H4 (cell line): Measurements from ENCODE around the gene KRTAP2-2. TPM values are rescaled to one million over a fixed set of nuclear protein-coding genes. Genes with fewer than 3 reads are reported as not detected.
"Not testable (repeated sequence)": the region's sequence is repeated elsewhere in the genome, so short reads cannot be mapped to it uniquely, and the experiment has no call there.

ENCODE experiments used
- DNase-seq: peaks from one replicate; pipeline ENCODE4 v3.0.0-alpha.2; 2015; ENCODE audit warnings: low spot score
- total RNA-seq: library from RNA; depleted of rRNA; stranded (reverse); fragments of >200 nt; shearing (Covaris generic); gene quantifications from 2 replicates; pipeline ENCODE4 v1.2.3, GENCODE V29; 2014

The KRTAP2-2 gene
- total RNA-seq, 1 experiment from 2014 or later, result not detected

DNA sequence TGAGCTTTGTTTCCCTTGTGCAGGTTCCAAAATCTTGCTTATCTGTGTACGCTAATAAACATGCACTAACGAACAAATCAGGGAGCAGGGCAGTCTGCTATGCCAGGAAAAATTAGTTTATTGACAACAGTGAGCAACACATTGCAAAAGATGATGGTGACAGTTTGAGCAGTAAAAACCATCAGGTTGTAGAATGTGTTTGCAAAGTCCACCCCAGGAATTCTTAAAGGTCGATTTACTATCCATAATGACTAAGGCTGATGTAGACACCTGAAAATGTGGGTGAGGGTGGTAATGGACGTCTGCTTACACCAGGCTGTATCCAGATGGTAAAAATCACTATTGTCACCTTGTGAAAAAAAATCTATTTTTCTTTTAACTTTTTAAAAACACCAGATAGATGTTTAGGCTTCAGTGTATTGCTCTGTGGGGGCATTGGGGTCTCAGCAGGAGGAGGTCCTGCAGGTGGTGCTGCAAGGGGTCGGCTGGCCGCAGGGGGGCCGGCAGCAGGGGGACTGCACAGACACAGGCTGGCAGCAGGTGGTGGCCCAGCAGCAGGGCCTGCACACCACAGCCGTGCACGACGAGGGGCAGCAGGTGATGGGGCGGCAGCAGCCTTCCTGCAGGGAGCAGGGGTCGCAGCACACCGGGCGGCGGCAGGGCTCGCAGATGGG is 10.1 kb upstream of the KRTAP2-2 start:
- not testable (repeated sequence) for DNase-seq

DNA sequence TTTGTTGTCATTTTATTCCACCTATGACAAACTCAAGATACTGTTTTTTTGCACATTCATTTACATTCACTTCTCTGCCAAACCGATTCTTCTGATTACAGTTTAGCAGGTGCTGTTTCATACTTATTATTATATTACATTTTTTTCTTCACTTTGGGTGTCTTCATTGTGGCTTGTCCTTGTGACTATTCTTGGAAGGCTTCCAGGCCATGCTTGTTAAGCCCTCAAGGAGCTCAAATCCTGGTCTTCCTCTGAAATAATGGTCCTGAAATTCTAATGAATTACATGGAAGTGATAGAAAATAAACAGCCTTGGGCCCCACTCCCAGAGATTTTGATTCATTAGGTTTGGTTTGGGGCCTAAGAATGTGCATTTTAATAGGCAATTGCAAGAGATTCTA is 9.3 kb upstream of the KRTAP2-2 start:
- DNase-seq, result no peak

DNA sequence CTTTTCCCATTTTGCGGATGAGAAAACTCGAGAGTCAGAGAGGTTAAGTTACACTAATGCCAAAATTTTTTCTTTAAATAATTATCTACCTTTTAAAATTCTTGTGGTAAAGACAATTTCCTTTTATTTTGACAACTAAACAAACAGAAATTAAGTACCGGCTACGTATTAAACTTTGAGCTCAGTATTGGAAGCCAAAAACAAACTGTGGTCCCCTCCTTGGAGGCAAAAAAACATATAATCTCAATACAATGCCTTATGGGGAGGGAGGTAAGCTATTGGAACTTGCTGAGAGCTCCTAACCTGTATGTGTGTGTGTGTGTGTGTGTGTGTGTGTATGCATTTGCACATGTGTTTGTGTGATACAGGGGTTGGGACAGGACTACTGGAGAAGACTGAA is 8.4 kb upstream of the KRTAP2-2 start:
- no peak for DNase-seq

DNA sequence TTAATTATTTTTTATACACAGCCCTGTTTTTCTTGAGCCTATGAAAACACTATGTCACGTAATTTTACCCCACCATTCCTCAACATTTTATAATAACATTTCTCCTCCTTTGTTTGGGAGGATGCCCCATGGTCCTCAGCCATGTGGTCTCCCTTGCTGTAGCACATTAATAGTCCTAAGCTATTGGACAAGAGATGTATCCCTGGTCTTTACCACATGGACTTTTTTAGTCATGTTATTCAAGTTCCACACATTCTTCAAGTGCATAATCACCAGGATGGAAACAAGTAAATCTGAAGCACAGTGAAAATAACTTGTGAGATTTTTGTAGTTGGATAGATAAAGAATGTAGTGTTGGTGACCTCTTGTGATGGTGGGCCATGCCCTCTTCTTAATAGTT is 6.9 kb upstream of the KRTAP2-2 start:
- peak; percentile 56 for DNase-seq

DNA sequence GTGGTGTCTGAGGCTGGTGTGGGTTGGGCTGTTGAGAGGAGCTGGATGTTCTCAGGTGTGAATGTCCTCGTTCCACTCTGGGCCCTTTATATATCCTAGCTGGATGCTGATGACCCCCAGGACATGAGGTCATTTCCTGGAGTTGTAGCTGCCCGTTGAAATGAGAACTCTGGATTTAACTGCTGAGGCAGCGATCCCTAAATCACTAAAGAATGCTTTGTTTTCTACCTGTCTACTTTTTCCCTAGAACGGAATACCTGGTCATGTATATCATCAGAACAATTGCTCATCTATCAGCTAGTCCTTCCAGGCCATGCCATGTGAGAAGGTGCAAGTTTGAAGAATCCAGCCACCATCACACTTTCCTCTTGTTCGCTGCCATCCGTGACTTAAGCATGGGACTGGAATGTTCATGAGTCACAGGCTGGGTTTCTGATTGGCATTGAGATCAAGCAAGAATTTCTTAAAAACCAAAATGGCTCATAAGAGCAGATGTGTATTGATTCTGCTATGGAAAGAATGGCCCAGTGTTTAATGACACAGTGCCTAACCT is 5.1 kb upstream of the KRTAP2-2 start, which contains the start of gene KRTAP2-3:
KRTAP2-3 (minus strand) TSS at position 63 of the 553 bp plus-strand sequence. CDS start 64 bp downstream, outside the sequence.
- peak; percentile 79 for DNase-seq

DNA sequence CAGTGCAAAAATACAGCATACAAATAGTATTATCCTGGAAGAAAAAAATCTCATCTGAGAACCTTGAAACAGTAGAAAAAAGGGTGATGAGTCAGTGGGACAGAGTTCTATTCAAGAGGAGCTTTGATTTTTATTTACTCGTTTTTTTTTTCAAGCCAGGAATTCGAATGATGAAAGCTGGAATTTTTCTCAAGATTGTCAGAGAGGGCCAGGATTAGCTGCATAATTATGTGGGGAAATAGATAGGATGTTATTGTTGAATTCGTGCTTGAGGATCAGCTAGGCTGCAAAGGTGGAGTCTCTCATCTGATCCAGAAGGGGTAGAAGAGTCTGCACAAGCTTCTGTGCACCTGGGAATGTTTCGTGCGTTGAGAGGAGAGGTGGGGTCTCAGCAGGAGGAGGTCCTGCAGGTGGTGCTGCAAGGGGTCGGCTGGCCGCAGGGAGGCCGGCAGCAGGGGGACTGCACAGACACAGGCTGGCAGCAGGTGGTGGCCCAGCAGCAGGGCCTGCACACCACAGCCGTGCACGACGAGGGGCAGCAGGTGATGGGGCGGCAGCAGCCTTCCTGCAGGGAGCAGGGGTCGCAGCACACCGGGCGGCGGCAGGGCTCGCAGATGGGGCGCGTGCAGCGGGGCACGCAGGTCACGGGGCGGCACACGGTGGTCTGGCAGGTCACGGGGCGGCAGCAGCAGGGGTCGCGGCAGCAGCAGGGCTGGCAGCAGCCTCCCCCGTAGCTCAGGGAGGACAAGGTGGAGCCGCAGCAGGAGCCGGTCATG is 4.4 kb upstream of the KRTAP2-2 start:
- DNase-seq, result peak; percentile 23

DNA sequence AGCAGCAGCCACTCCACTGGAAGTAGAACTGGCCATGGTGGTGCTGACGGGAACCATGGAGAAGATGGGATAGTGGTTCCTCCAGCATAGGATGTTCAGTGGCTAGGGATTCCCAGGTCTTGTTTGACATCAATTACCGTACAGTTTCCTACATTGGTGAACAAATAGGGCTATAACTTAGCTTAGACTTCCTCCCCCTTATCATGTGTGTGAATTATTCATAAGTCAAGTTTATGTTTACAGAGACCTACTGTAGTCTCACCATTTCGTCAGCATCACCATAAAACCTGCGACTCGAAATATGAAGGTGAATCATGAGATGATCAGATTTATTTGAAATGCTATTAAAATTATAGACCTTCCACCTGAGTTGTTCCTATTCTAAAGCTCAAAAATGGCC is 3.7 kb upstream of the KRTAP2-2 start:
- no peak for DNase-seq

DNA sequence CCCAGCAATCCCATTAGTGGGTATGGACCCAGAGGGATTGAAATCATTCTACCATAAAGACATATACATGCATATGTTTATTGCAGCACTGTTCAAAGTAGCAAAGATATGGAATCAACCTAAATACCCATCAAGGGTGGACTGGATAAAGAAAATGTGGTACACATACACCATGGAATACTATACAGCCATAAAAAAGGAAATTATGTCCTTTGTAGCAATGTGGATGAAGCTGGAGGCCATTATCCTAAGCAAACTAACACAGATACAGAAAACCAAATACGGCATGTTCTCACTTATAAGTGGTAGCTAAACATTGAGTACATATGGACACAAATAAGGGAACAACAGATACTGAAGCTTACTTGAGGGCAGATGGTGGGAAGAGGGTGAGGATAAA is 2.5 kb upstream of the KRTAP2-2 start:
- DNase-seq, result no peak

DNA sequence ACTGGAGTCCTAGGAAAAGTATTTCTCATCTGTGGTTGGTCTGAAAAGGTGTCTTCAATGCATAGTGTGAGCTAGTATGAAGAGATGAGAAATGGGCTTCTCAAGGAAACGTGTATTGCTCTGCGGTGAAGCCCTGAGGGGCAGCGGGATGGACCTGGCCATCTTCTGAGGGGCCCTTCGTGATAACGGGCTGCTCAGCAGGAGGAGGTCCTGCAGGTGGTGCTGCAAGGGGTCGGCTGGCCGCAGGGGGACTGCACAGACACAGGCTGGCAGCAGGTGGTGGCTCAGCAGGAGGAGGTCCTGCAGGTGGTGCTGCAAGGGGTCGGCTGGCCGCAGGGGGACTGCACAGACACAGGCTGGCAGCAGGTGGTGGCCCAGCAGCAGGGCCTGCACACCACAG is 474 bp downstream of the KRTAP2-2 start:
- DNase-seq, result not testable (repeated sequence)

DNA sequence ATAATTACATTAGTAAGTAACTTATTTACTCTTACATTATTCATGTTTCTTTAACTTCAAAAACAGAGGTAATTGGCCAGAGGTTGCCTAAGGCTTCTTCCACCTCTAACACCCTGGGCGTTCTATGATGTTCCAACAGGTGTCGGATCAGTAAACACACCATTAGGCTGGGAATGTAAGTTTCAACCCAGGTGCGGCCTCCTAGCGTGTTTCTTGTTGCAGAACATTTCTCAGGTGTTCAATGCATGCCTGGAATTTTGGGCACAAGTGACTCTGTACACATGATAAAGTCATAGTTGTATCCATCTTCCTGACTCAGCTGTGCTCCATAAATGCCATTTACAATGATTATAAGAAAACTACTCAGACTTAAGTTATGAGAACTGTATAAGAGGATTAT is 1.0 kb downstream of the KRTAP2-2 start:
- DNase-seq, result no peak

DNA sequence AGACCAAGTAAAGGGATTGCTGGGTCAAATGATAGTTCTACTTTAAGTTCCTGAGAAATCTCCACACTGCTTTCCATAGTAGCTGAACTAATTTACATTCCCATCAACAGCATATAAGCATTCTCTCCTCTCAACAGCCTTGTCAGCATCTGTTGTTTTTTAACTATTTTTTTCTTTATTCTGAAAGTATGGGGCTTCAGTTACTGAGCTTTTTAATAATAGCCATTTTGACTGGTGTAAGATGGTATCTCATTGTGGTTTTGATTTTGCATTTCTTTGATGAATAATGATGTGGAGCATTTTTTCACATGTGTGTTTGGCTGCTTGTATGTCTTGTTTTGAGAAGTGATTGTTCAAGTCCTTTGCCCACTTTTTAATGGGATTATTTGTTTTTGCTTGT is 2.5 kb downstream of the KRTAP2-2 start:
- DNase-seq, result no peak

DNA sequence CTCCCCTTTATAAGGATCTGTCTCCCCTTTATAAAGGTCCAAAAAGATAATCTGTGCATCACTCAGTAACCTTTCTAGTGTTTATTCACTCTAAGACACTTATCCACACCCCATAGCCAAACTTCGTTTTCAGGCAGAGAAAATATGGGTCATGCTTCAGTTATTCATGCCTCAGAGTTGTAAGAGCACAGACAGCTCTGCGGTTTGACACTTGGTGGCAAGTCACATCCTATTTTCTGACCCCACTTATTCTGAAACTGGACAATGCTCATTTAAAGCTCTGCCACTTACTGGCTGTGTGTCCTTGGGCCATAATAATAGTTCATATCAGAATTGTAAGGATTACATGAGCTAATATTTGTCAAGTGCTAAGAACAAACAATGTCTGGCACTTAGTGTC is 5.9 kb downstream of the KRTAP2-2 start:
- DNase-seq, result no peak

DNA sequence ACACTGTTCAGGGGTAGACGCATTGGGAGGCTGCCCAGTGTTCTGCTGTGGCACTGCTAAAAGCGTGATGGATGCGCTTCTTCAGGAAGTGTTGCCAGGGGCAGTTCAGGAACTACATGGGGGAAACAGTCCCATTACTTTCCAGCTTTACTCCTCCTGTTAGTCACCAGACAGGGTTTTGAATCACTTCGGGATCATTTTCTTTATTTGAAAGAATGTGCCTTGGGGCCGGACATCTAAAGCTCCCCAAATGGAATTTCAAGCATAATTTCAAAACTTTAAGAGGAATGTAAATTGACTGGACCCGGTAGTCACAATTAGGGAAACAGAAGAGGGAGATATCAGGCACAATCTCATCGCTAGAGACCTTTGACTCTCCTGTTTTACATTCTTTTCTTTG is 6.6 kb downstream of the KRTAP2-2 start:
- DNase-seq, result no peak

DNA sequence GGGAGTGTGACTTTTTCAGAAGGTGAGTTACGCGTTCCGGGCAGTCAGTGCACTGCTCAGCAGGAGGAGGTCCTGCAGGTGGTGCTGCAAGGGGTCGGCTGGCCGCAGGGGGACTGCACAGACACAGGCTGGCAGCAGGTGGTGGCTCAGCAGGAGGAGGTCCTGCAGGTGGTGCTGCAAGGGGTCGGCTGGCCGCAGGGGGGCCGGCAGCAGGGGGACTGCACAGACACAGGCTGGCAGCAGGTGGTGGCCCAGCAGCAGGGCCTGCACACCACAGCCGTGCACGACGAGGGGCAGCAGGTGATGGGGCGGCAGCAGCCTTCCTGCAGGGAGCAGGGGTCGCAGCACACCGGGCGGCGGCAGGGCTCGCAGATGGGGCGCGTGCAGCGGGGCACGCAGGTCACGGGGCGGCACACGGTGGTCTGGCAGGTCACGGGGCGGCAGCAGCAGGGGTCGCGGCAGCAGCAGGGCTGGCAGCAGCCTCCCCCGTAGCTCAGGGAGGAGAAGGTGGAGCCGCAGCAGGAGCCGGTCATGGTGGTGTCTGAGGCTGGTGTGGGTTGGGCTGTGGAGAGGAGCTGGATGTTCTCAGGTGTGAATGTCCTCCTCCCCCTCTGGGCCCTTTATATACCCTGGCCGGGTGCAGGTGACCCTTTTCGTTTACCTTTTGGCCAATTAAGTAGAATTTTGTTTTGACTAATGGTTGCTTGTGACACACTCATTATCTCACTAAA is 8.1 kb downstream of the KRTAP2-2 start, which contains the start of gene KRTAP2-1:
KRTAP2-1 (minus strand) TSS at position 582 of the 731 bp plus-strand sequence; CDS start at position 533, 49 bp downstream.
- not testable (repeated sequence) for DNase-seq

DNA sequence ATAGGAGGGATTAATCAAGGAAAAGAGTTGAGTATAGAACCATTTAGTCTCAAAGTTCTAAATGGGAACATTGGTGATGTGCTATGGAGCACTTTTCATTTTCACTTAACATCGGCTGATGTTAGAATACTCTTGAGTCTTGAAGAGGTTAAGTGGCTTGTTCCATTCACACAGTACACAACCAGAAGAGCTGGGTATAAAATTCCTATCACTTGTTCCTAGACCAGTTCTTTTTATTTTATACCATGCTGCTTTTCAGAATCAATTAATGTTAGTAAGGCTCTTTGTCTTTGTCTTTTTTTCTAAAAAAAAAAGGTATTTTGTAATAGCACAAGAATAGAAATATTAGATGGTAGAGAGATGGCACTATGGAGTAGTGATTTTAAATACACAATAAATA is 12.1 kb downstream of the KRTAP2-2 start:
- no peak for DNase-seq

DNA sequence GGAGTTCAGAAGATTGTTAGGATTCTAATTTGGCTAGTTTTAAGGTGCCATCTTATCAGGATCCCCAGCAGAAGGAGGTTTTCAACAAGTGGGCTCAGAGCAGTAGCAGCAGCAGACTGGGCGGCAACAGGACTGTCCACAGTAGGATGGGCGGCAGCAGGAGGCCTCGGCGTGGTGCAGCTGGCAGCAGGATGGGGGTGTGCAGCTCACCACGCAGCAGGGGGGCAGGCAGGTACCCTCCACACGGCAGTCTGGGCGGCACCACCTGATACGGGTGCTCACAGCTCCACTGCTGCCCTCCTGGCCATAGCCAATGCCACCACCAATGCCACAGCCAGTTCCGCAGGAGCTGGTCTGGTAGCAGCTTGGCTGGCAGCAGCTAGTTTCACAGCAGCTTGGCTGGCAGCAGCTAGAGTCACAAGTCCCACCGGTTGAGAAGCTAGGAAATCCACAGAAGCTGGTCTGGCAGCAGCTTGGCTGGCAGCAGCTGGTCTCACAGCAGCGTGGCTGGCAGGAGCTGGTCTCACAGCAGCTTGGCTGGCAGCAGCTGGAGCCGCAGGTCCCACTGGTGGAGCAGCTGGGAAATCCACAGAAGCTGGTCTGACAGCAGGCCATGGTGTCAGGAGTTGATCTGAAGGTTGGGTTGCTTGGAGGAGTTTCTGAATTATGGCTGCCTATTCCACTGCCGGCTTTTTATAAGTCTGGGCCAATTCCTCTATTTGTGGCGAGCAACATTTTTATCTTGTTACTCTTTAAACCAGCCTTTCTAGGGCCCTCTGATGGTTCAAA is 14.1 kb downstream of the KRTAP2-2 start, which contains the start of gene KRTAP1-1:
KRTAP1-1 (minus strand) TSS at position 668 of the 789 bp plus-strand sequence; CDS start at position 615, 53 bp downstream.
- DNase-seq, result not testable (repeated sequence)

DNA sequence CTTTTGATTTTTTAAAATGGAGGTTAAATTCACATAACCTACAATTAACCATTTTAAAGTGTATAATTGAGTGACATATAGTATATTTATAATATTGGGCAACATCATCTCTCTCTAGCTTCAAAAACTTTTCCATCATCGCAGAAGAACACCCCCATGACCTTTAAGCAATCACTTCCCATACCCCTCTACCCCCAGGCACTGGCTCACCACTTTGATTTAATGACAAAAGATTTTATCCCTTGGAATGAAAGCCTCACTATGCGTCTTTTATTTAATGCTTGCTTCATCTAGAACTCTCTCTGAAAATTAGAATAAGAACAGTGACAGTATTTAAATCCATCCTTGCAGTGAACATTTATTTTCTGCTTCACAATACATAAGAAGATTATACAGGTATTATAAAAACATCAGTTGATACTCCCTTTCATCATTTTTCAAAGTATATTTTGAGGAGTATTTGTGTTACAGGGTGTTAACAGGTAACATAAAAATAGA is 17.1 kb downstream of the KRTAP2-2 start:
- no peak for DNase-seq

DNA sequence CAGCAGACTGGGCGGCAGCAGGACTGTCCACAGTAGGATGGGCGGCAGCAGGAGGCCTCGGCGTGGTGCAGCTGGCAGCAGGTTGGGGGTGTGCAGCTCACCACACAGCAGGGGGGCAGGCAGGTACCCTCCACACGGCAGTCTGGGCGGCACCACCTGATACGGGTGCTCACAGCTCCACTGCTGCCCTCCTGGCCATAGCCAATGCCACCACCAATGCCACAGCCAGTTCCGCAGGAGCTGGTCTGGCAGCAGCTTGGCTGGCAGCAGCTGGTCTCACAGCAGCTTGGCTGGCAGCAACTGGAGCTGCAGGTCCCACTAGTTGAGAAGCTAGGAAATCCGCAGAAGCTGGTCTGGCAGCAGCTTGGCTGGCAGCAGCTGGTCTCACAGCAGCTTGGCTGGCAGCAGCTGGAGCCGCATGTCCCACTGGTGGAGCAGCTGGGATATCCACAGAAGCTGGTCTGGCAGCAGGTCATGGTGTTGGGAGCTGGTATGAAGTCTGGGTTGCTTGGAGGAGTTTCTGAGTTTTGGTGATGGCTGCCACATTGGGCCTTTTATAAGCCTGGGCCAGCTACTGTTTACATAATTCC is 20.6 kb downstream of the KRTAP2-2 start, which contains the start of gene KRTAP1-3:
KRTAP1-3 (minus strand) TSS at position 529 of the 590 bp plus-strand sequence; CDS start at position 476, 53 bp downstream.
- DNase-seq, result not testable (repeated sequence)

DNA sequence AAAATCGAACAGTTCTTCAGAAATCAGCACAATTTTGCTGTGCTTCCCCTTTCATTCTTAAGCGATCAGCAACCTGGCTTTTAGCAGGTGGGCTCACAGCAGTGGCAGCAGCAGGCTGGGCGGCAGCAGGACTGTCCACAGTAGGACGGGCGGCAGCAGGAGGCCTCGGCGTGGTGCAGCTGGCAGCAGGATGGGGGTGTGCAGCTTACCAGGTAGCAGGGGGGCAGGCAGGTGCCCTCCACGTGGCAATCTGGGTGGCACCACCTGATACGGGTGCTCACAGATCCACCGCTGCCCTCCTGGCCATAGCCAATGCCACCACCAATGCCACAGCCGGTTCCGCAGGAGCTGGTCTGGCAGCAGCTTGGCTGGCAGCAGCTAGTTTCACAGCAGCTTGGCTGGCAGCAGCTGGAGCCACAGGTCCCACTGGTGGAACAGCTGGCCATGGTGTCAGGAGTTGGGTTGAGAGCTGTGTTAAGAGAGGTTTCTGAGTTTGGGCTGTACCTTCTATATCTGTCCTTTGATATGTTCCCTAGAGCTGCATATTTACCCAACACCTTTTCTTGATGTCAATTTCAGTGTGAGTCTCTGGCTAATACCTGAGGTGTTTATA is 25.3 kb downstream of the KRTAP2-2 start, which contains the start of gene KRTAP1-4:
KRTAP1-4 (minus strand) TSS at position 563 of the 613 bp plus-strand sequence; CDS start at position 446, 117 bp downstream.
- DNase-seq, result no peak
